IMR-90 (cell line): ENCODE data around the gene DBH. TPM values are rescaled to one million over a fixed set of nuclear protein-coding genes. Genes with fewer than 3 reads are reported as not detected.

ENCODE experiments used
- ATAC-seq: fragments of 200-7000 bp; cut with Tn5 transposase; 2 replicates; pipeline ENCODE4 v1.9.1; 2020; ENCODE audit warnings: low read depth, mild to moderate bottlenecking, moderate library complexity
- BruUV-seq: library from RNA; stranded (reverse); fragments of 400-500 nt; replicated peaks from 2 replicates; lab custom pipeline; 2021; lab: Mats Ljungman, UMichigan
- CTCF ChIA-PET: fragments of 300-600 bp; formaldehyde crosslinking; extraction: SDS; loops from one replicate; lab custom pipeline; 2021; ENCODE audit warnings: antibody characterized with exemption; lab: Yijun Ruan, JAX
- POLR2A ChIA-PET: fragments of 300-600 bp; sonication (Branson Sonifier 250); formaldehyde crosslinking; loops from one replicate; lab custom pipeline; 2022; ENCODE audit warnings: antibody characterized with exemption; ENCODE audit not compliant: unreplicated experiment; lab: Charles Lee
- DNase-seq: peaks from one replicate; pipeline ENCODE4 v3.0.0; 2013
- H2AFZ ChIP-seq: replicated peaks from 2 replicates; pipeline ENCODE3; 2013; ENCODE audit warnings: low read length, mild to moderate bottlenecking; ENCODE audit not compliant: poor library complexity
- H2AK5ac ChIP-seq: 2 replicates; pipeline ENCODE4 v1.6.1; 2013; ENCODE audit warnings: low read depth, low read length, inconsistent platforms
- H2AK9ac ChIP-seq: replicated peaks from 2 replicates; pipeline ENCODE3; 2013; ENCODE audit warnings: mild to moderate bottlenecking, low read depth, low read length, moderate library complexity; ENCODE audit not compliant: poor library complexity
- H2BK120ac ChIP-seq: 2 replicates; pipeline ENCODE4 v1.6.1; 2013; ENCODE audit warnings: low read depth, low read length, inconsistent platforms
- H2BK15ac ChIP-seq: 3 replicates; pipeline ENCODE4 v1.6.1; 2013; ENCODE audit warnings: low read depth, low read length, inconsistent platforms
- H2BK20ac ChIP-seq: 2 replicates; pipeline ENCODE4 v1.6.1; 2013; ENCODE audit warnings: low read depth, mild to moderate bottlenecking, inconsistent platforms, low read length, moderate library complexity
- H2BK5ac ChIP-seq: 2 replicates; pipeline ENCODE4 v1.6.1; 2013; ENCODE audit warnings: mild to moderate bottlenecking, low read depth, low read length, inconsistent platforms; ENCODE audit not compliant: poor library complexity, severe bottlenecking
- H3K14ac ChIP-seq: replicated peaks from 2 replicates; pipeline ENCODE4 v1.6.1; 2013; ENCODE audit warnings: low read depth, low read length, inconsistent platforms
- H3K18ac ChIP-seq: 2 replicates; pipeline ENCODE4 v1.6.1; 2013; ENCODE audit warnings: low read depth, low read length, control low read depth
- H3K23ac ChIP-seq: 2 replicates; pipeline ENCODE4 v1.6.1; 2013; ENCODE audit warnings: low read depth, low read length, inconsistent platforms
- H3K27ac ChIP-seq: 2 replicates; pipeline ENCODE4 v1.5.1; 2013; ENCODE audit warnings: mild to moderate bottlenecking, control low read depth, low read length; ENCODE audit not compliant: insufficient read depth
- H3K27me3 ChIP-seq: 2 replicates; pipeline ENCODE4 v1.6.1; 2013; ENCODE audit warnings: low read length; ENCODE audit not compliant: control insufficient read depth, insufficient read depth
- H3K36me3 ChIP-seq: 2 replicates; pipeline ENCODE4 v1.6.1; 2013; ENCODE audit warnings: low read length, mixed read lengths; ENCODE audit not compliant: control insufficient read depth, insufficient read depth
- H3K4ac ChIP-seq: 2 replicates; pipeline ENCODE4 v1.6.1; 2013; ENCODE audit warnings: low read depth, low read length, inconsistent platforms
- H3K4me1 ChIP-seq: 2 replicates; pipeline ENCODE4 v1.6.1; 2013; ENCODE audit warnings: low read length, mixed read lengths; ENCODE audit not compliant: control insufficient read depth, insufficient read depth
- H3K4me2 ChIP-seq: 2 replicates; pipeline ENCODE4 v1.6.1; 2013; ENCODE audit warnings: low read depth, mild to moderate bottlenecking, control low read depth, low read length, moderate library complexity
- H3K4me3 ChIP-seq: 2 replicates; pipeline ENCODE4 v1.5.1; 2013; ENCODE audit warnings: low read depth, mild to moderate bottlenecking, control low read depth, low read length, moderate library complexity; ENCODE audit not compliant: insufficient read depth
- H3K56ac ChIP-seq: 2 replicates; pipeline ENCODE4 v1.6.1; 2013; ENCODE audit warnings: low read length, inconsistent platforms; ENCODE audit not compliant: insufficient read depth; ENCODE audit errors: extremely low read depth
- H3K79me1 ChIP-seq, 2 experiments: 2 replicates each; pipeline ENCODE4 v1.6.1; 2013; ENCODE audit warnings: low read length in 2 of 2, inconsistent platforms in 1 of 2, low read depth in 1 of 2
- H3K9ac ChIP-seq: 2 replicates; pipeline ENCODE4 v1.6.1; 2013; ENCODE audit warnings: low read depth, low read length, control low read depth
- H3K9me1 ChIP-seq: 2 replicates; pipeline ENCODE4 v1.6.1; 2013; ENCODE audit warnings: low read length, inconsistent platforms; ENCODE audit not compliant: insufficient read depth
- H3K9me3 ChIP-seq: 2 replicates; pipeline ENCODE4 v1.6.1; 2013; ENCODE audit warnings: low read length; ENCODE audit not compliant: control insufficient read depth, insufficient read depth
- H4K20me1 ChIP-seq: 2 replicates; pipeline ENCODE4 v1.6.1; 2013; ENCODE audit warnings: low read length, inconsistent platforms; ENCODE audit not compliant: insufficient read depth
- H4K5ac ChIP-seq: 2 replicates; pipeline ENCODE4 v1.6.1; 2013; ENCODE audit warnings: mild to moderate bottlenecking, low read depth, low read length, control low read depth
- H4K8ac ChIP-seq, 2 experiments: 2 replicates each; pipeline ENCODE4 v1.6.1; 2013; ENCODE audit warnings: low read depth in 2 of 2, low read length in 2 of 2, control low read depth in 1 of 2, inconsistent platforms in 1 of 2
- H4K91ac ChIP-seq: 2 replicates; pipeline ENCODE4 v1.6.1; 2013; ENCODE audit warnings: low read depth, low read length, inconsistent platforms; ENCODE audit not compliant: insufficient read depth
- BHLHE40 ChIP-seq: fragments of 150-350 bp; IDR thresholded peaks from 2 replicates; pipeline ENCODE4 v1.6.1; 2016; ENCODE audit warnings: mild to moderate bottlenecking, low read depth, low read length
- CEBPB ChIP-seq: IDR thresholded peaks from 2 replicates; pipeline ENCODE4 v1.6.1; 2012; ENCODE audit warnings: low read depth, low read length, improper control_type of control experiment
- FOS ChIP-seq: fragments of 150-350 bp; IDR thresholded peaks from 2 replicates; pipeline ENCODE4 v1.6.1; 2016; ENCODE audit warnings: low read depth, low read length
- MAFK ChIP-seq: IDR thresholded peaks from 2 replicates; pipeline ENCODE4 v1.6.1; 2012; ENCODE audit warnings: low read depth, low read length, improper control_type of control experiment
- MAZ ChIP-seq: IDR thresholded peaks from 2 replicates; pipeline ENCODE4 v1.6.1; 2012; ENCODE audit warnings: low read depth, mild to moderate bottlenecking, low read length, improper control_type of control experiment, moderate library complexity, borderline replicate concordance
- MXI1 ChIP-seq: IDR thresholded peaks from 2 replicates; pipeline ENCODE4 v1.6.1; 2012; ENCODE audit warnings: low read depth, mild to moderate bottlenecking, low read length, moderate library complexity, borderline replicate concordance
- NFE2L2 ChIP-seq: fragments of 150-350 bp; IDR thresholded peaks from 2 replicates; pipeline ENCODE4 v1.6.1; 2016; ENCODE audit warnings: low read depth, mild to moderate bottlenecking, low read length
- POLR2A ChIP-seq: IDR thresholded peaks from 2 replicates; pipeline ENCODE4 v1.6.1; 2012; ENCODE audit warnings: mild to moderate bottlenecking, low read depth, low read length
- RAD21 ChIP-seq: IDR thresholded peaks from 2 replicates; pipeline ENCODE4 v1.6.1; 2012; ENCODE audit warnings: low read length, improper control_type of control experiment
- RCOR1 ChIP-seq: IDR thresholded peaks from 2 replicates; pipeline ENCODE4 v1.6.1; 2012; ENCODE audit warnings: mild to moderate bottlenecking, low read length, improper control_type of control experiment; ENCODE audit not compliant: insufficient replicate concordance
- RFX5 ChIP-seq: IDR thresholded peaks from 2 replicates; pipeline ENCODE4 v1.8.0; 2012; ENCODE audit warnings: low read depth, mild to moderate bottlenecking, low read length, moderate library complexity
- SMC3 ChIP-seq: fragments of 150-350 bp; IDR thresholded peaks from 2 replicates; pipeline ENCODE4 v1.6.1; 2016; ENCODE audit warnings: low read depth, mild to moderate bottlenecking, antibody characterized with exemption, low read length, moderate library complexity
- WGBS, 2 experiments: methylation state at CpG; one replicate each; pipeline versions ENCODE4 v1.1.5 to v1.1.7; 2013; ENCODE audit warnings: missing lambda C conversion rate in 2 of 2; ENCODE audit not compliant: insufficient read length in 1 of 2; ENCODE audit errors: extremely low coverage in 2 of 2; 5-methylcytosine and 5-hydroxymethylcytosine counted together
- dilution Hi-C: fragments of 300-500 bp; cut with HindIII; formaldehyde crosslinking; loops from one replicate; pipeline ENCODE4 v1.14.3; 2018; ENCODE audit warnings: low sequenced_read_pairs; ENCODE audit not compliant: unreplicated experiment
- in situ Hi-C: fragments of 300-500 bp; cut with MboI; formaldehyde crosslinking; loops from 3 replicates; pipeline ENCODE4 v1.14.3; 2019; ENCODE audit warnings: low sequenced_read_pairs, inconsistent platforms, mixed read lengths
- intact Hi-C: fragments of 100-400 bp; cut with micrococcal nuclease; formaldehyde crosslinking; loops from 2 replicates; pipeline ENCODE4 v1.10.0; 2022
- polyA plus RNA-seq, 3 experiments: library from polyadenylated mRNA; depleted of rRNA; stranded (reverse); fragments of >200 nt; gene quantifications; 2 replicates each; pipeline ENCODE4 v1.2.3, GENCODE V29; 2012; ENCODE audit warnings: low replicate concordance in 1 of 3
- total RNA-seq: library from RNA; depleted of rRNA; stranded (reverse); fragments of >200 nt; gene quantifications from 2 replicates; pipeline ENCODE4 v1.2.3, GENCODE V29; 2012
- TF ChIP-seq, protein P1 (sequence below): fragments of 150-350 bp; IDR thresholded peaks from 2 replicates; pipeline ENCODE4 v1.6.1; 2017; ENCODE audit warnings: mild to moderate bottlenecking, antibody characterized with exemption, low read length, low read depth
- TF ChIP-seq, protein P2 (sequence below): fragments of 150-350 bp; IDR thresholded peaks from 2 replicates; pipeline ENCODE4 v1.6.1; 2016; ENCODE audit warnings: low read depth, mild to moderate bottlenecking, low read length, moderate library complexity, borderline replicate concordance

The DBH gene
- total and polyA plus RNA-seq, 2 of the 4 experiments (the other 2 are of a cell fraction) = not detected

DNA sequence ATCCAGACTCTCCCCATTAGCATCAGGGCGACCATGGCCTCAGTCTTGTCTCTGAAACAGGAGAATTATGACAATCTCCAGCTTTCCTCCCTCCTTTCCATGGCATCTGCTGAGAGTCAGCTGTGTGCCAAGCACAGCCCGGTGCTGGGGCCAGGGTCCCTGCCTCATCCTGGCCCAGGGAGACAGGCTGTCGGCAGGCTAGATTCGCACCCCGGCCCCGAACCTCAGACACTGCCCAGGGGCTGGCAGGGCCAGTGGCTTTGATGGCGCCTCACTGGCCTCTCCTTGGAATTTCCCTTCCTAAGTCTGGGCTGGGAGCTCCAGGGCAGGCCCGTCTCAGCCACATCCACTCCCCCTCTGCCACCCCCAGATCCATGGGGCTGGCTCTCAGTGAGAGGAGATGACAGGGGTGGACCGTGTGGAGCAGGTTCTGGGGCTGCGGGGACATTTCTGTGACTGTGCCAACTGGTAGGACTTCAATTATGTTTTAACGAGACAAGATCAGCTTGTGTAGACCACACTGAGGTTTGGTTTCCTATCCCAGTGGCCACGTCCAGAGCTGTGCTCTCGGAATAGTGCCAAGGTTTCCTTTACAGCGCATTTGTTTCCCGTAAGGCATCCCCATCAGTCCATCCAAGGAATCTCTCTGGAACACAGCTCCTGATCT, 42.4 kb upstream of the DBH start:
- POLR2A ChIA-PET = no interaction called here
- BruUV-seq = no TSS peak

More for the DNA sequence above, 42.4 kb upstream of the DBH start:
- Histone ChIP-seq H3K4me2 (no peak overlapping the region), H3K4me1 (no peaks in the 10 kb centered on the region), H3K27ac (no peak overlapping the region), H3K14ac (no peak overlapping the region), H3K9ac (no peak overlapping the region), H3K23ac (no peak overlapping the region), H2AK9ac (no peak overlapping the region), H4K8ac (no peak overlapping the region), H4K5ac (no peak overlapping the region), H3K4ac (no peak overlapping the region), H2AFZ (no peak overlapping the region), H2AK5ac (no peak overlapping the region), H3K56ac (no peak overlapping the region), H3K4me3 (no peak overlapping the region), H3K18ac (no peak overlapping the region), H2BK5ac (no peak overlapping the region), H3K27me3 (peaks cover 10% of the 10 kb centered on the region; the same call in 1 of the 2 replicates), H3K36me3 (no peaks in the 10 kb centered on the region), H4K20me1 (no peaks in the 10 kb centered on the region; the same call in 1 of the 2 replicates), H3K79me1 (no peaks in the 10 kb centered on the region), H2BK20ac (no peak overlapping the region), H3K9me1 (no peaks in the 10 kb centered on the region), H4K91ac (no peak overlapping the region), H2BK120ac (no peak overlapping the region), H3K9me3 (peaks cover 20% of the 10 kb centered on the region), H2BK15ac (no peak overlapping the region)
- dilution Hi-C loops (no loop called here), in situ Hi-C loops (no loop called here), intact Hi-C loops (no loop called here)
- no peak for DNase-seq
- CTCF ChIA-PET = interaction anchor here (0.7 to 1.0 kb wide), 2 partner anchors 9 to 10 kb away, joined by 3 to 4 read pairs; no protein-coding TSS in a partner anchor
- TF ChIP-seq MAFK = no peak
- no peak for TF ChIP-seq MAZ
- TF ChIP-seq, protein P1, sequence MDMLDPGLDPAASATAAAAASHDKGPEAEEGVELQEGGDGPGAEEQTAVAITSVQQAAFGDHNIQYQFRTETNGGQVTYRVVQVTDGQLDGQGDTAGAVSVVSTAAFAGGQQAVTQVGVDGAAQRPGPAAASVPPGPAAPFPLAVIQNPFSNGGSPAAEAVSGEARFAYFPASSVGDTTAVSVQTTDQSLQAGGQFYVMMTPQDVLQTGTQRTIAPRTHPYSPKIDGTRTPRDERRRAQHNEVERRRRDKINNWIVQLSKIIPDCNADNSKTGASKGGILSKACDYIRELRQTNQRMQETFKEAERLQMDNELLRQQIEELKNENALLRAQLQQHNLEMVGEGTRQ = no peak
- TF ChIP-seq SMC3 = no peak
- no peak for TF ChIP-seq BHLHE40
- no peak for TF ChIP-seq CEBPB
- TF ChIP-seq NFE2L2 = no peak
- TF ChIP-seq FOS = no peak
- TF ChIP-seq RCOR1 = no peak
- TF ChIP-seq MXI1 = no peak
- TF ChIP-seq RFX5 = no peak
- no peak for TF ChIP-seq POLR2A
- no peak for TF ChIP-seq RAD21
- TF ChIP-seq, protein P2, sequence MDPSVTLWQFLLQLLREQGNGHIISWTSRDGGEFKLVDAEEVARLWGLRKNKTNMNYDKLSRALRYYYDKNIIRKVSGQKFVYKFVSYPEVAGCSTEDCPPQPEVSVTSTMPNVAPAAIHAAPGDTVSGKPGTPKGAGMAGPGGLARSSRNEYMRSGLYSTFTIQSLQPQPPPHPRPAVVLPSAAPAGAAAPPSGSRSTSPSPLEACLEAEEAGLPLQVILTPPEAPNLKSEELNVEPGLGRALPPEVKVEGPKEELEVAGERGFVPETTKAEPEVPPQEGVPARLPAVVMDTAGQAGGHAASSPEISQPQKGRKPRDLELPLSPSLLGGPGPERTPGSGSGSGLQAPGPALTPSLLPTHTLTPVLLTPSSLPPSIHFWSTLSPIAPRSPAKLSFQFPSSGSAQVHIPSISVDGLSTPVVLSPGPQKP = no peak
- WGBS, 2 experiments = 70% methylated on average over 8 of the region's 15 CpGs; no CpG with 5 or more reads in 1 of the 2 experiments
- no peak for ATAC-seq
